Calu3 (cell line): ENCODE results near the gene TBC1D10A. TPM values are rescaled to one million over a fixed set of nuclear protein-coding genes. Genes with fewer than 3 reads are reported as not detected.

Source experiments
- BruUV-seq: library from RNA; stranded (reverse); fragments of 400-500 nt; replicated peaks from 2 replicates; lab custom pipeline; 2021; lab: Mats Ljungman, UMichigan
- CTCF ChIA-PET: fragments of 300-600 bp; sonication (Branson Sonifier 250); formaldehyde crosslinking; loops from one replicate; lab custom pipeline; 2022; ENCODE audit warnings: antibody characterized with exemption; lab: Charles Lee
- DNase-seq: peaks from one replicate; pipeline ENCODE4 v3.0.0; 2022
- H3K27ac Mint-ChIP-seq: one replicate; pipeline ENCODE4 v1.8.0; 2022; ENCODE audit warnings: mixed read lengths; ENCODE audit not compliant: unreplicated experiment
- H3K27me3 Mint-ChIP-seq: one replicate; pipeline ENCODE4 v1.8.0; 2022; ENCODE audit warnings: mixed read lengths; ENCODE audit not compliant: unreplicated experiment
- H3K36me3 Mint-ChIP-seq: one replicate; pipeline ENCODE4 v1.8.0; 2022; ENCODE audit warnings: mild to moderate bottlenecking, moderate library complexity, mixed read lengths; ENCODE audit not compliant: insufficient read depth, unreplicated experiment
- H3K4me1 Mint-ChIP-seq: one replicate; pipeline ENCODE4 v1.8.0; 2022; ENCODE audit warnings: mild to moderate bottlenecking, low read depth, mixed read lengths; ENCODE audit not compliant: unreplicated experiment
- H3K4me3 Mint-ChIP-seq: one replicate; pipeline ENCODE4 v1.8.0; 2022; ENCODE audit warnings: mild to moderate bottlenecking, low read depth, moderate library complexity, mixed read lengths; ENCODE audit not compliant: unreplicated experiment
- H3K9me3 Mint-ChIP-seq: one replicate; pipeline ENCODE4 v1.8.0; 2022; ENCODE audit warnings: low read depth, mixed read lengths; ENCODE audit not compliant: unreplicated experiment
- intact Hi-C: fragments of 100-400 bp; cut with micrococcal nuclease; formaldehyde crosslinking; loops from one replicate; pipeline ENCODE4 v1.10.0; 2022; ENCODE audit not compliant: unreplicated experiment
- total RNA-seq: library from RNA; stranded (reverse); gene quantifications from 2 replicates; pipeline ENCODE4 v1.2.3, GENCODE V29; 2022
- TF ChIP-seq, protein P1 (sequence below): fragments of 200-600 bp; IDR thresholded peaks from one replicate; pipeline ENCODE4 v1.8.0; 2022; ENCODE audit warnings: antibody characterized with exemption; ENCODE audit not compliant: unreplicated experiment

TBC1D10A gene
- total RNA-seq, 1 experiment from 2014 or later: 24.5 TPM

- Mint-ChIP-seq H3K36me3 (peaks cover 54% of the 10 kb centered on the region), H3K9me3 (no peaks in the 10 kb centered on the region), H3K4me1 (no peaks in the 10 kb centered on the region), H3K27me3 (no peaks in the 10 kb centered on the region), H3K27ac (no peak overlapping the region), H3K4me3 (no peak overlapping the region)
- no peak for DNase-seq
- intact Hi-C loops: no loop called here
- TF ChIP-seq, protein P1, sequence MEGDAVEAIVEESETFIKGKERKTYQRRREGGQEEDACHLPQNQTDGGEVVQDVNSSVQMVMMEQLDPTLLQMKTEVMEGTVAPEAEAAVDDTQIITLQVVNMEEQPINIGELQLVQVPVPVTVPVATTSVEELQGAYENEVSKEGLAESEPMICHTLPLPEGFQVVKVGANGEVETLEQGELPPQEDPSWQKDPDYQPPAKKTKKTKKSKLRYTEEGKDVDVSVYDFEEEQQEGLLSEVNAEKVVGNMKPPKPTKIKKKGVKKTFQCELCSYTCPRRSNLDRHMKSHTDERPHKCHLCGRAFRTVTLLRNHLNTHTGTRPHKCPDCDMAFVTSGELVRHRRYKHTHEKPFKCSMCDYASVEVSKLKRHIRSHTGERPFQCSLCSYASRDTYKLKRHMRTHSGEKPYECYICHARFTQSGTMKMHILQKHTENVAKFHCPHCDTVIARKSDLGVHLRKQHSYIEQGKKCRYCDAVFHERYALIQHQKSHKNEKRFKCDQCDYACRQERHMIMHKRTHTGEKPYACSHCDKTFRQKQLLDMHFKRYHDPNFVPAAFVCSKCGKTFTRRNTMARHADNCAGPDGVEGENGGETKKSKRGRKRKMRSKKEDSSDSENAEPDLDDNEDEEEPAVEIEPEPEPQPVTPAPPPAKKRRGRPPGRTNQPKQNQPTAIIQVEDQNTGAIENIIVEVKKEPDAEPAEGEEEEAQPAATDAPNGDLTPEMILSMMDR: no peak
- no TSS peak for BruUV-seq
- CTCF ChIA-PET: no interaction called here
Measured at GRCh38 chr22:30284172-30284571, 42.6 kb downstream of the TBC1D10A start.

DNA sequence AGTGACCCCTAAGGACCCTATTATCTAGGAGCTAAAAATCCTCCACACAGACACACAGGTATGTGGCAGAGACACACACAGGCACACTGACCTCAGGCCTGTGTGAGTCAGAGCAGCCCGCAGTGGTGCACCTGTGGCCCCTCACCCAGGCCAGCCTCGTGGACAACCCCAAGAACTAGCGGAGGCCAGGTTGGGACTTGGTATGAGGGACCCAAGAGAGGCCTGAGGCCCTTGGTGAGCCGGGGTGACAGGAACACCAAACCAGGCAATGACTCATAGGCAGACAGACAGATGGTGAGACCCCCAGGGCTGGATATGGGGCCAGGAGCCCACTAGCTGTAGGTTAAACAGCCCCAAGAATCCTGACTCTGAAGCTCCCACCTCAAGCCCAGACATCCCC is 43.4 kb downstream of the TBC1D10A start:
- no TSS peak for BruUV-seq
- intact Hi-C loops: no loop called here
- TF ChIP-seq, protein P1: no peak
- CTCF ChIA-PET: no interaction called here
- Mint-ChIP-seq H3K27me3 (no peaks in the 10 kb centered on the region), H3K9me3 (no peaks in the 10 kb centered on the region), H3K36me3 (peaks cover 46% of the 10 kb centered on the region), H3K27ac (no peak overlapping the region), H3K4me3 (no peak overlapping the region), H3K4me1 (no peaks in the 10 kb centered on the region)
- DNase-seq: no peak

DNA sequence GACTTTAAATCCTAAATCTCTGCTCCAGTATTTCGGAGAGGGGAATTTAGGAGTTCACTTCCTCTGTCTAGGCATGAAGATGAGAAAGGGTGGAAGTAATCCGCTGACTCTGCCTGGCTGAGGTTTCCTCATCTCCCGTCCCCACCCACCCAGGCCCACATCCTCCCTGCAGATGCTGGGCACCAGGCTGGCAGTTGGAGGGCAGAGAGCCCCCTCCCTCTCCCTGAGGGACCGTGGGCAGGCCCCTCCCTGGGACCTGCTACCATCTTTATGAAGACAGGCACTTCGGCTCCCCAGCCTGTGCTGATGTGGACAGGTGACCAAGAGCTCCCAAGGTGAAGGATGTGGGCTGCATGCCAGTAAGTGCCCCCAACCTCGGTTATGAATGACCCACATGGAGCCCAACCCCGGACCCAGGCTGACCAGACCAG is 44.1 kb downstream of the TBC1D10A start:
- no TSS peak for BruUV-seq
- DNase-seq: no peak
- peaks cover 7% of the 10 kb centered on the region for H3K4me1 Mint-ChIP-seq
- no peaks in the 10 kb centered on the region for H3K9me3 Mint-ChIP-seq
- no peaks in the 10 kb centered on the region for H3K27me3 Mint-ChIP-seq
- no peak overlapping the region for H3K4me3 Mint-ChIP-seq
- H3K27ac Mint-ChIP-seq: no peak overlapping the region
- H3K36me3 Mint-ChIP-seq: peaks cover 39% of the 10 kb centered on the region
- CTCF ChIA-PET: no interaction called here
- intact Hi-C loops: no loop called here
- TF ChIP-seq, protein P1: no peak

DNA sequence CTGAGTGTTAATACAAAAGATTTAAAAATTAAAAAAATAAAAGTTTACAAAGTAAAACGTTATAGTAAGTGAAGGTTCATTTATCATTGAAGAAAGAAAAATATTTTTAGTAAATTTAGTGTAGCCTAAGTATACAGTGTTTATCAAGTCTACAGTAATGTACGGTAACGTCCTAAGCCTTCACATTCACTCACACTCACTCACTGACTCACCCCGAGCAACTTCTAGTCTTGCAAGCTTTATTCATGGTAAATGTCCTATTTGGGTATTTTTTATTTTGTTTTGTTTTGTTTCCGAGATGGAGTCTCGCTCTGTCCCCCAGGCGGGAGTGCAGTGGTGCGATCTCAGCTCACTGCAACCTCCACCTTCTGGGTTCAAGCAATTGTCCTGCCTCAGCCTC is 46.2 kb downstream of the TBC1D10A start:
- Mint-ChIP-seq H3K27me3 (no peaks in the 10 kb centered on the region), H3K9me3 (no peaks in the 10 kb centered on the region), H3K4me1 (peaks cover 9% of the 10 kb centered on the region), H3K36me3 (peaks cover 25% of the 10 kb centered on the region), H3K4me3 (no peak overlapping the region), H3K27ac (no peak overlapping the region)
- intact Hi-C loops: no loop called here
- TF ChIP-seq, protein P1: no peak
- DNase-seq: no peak
- CTCF ChIA-PET: interaction anchor here (0.9 kb wide), 1 partner anchor 9 kb away, joined by 3 read pairs; the partner anchor contains the start of gene CASTOR1
- BruUV-seq: no TSS peak
